Stomach (tissue), 4 donors: ENCODE results near the gene STPG2.

ENCODE experiments used
- CTCF ChIP-seq, 7 experiments: fragments of 450-650 bp in 4 of 7; fragments of 200-600 bp in 3 of 7; sonication (generic) in 3 of 7; IDR thresholded peaks; one replicate each; pipeline ENCODE4 v1.5.1; 2016 to 2019; ENCODE audit warnings: antibody characterized with exemption in 7 of 7, control low read depth in 2 of 7, mild to moderate bottlenecking in 1 of 7
- EP300 ChIP-seq: sonication (generic); formaldehyde crosslinking; IDR thresholded peaks from one replicate; pipeline ENCODE4 v1.6.1; 2017; ENCODE audit warnings: antibody characterized with exemption
- POLR2A ChIP-seq, 4 donors: fragments of 450-650 bp; IDR thresholded peaks; one replicate each; pipeline ENCODE4 v1.6.1; 2016; ENCODE audit warnings: antibody characterized with exemption in 4 of 4, control low read depth in 2 of 4, mild to moderate bottlenecking in 1 of 4, moderate library complexity in 1 of 4
- POLR2AphosphoS5 ChIP-seq, 3 donors: sonication (generic); formaldehyde crosslinking; IDR thresholded peaks; one replicate each; pipeline ENCODE4 v1.6.1; 2016; ENCODE audit warnings: antibody characterized with exemption in 3 of 3

GRCh38 chr4:97752599-97752998, 390.7 kb downstream of the STPG2 start:
- TF ChIP-seq CTCF (IDR thresholded peaks at IDR 0.05) (no peak), EP300 (no peak), POLR2A (IDR thresholded peaks at IDR 0.05) (no peak), POLR2AphosphoS5 (IDR thresholded peaks at IDR 0.05) (no peak)
